ENCODE results near the gene MTMR12.

GRCh38 chr5:32330126-32330971 lies 17.6 kb upstream of the MTMR12 start:
- TF ChIP-seq PRDM15 (CRISPR knock-in tag; IDR thresholded peaks at IDR 0.05) (no peak), CBFB (CRISPR knock-in tag; IDR thresholded peaks at IDR 0.05; ENCODE audit: low read depth) (no peak), ATF2 (CRISPR knock-in tag; IDR thresholded peaks at IDR 0.05; ENCODE audit: borderline replicate concordance, low read depth) (no peak), CTCF (IDR thresholded peaks at IDR 0.05) (no peak), NFE2L1 (CRISPR knock-in tag; IDR thresholded peaks at IDR 0.05) (no peak)

Measured in WTC11 (cell line).